Naive B cell (primary cell): ENCODE data around the gene ZNF799. TPM values are rescaled to one million over a fixed set of nuclear protein-coding genes. Genes with fewer than 3 reads are reported as not detected.

Experiments
- ATAC-seq, 2 donors: fragments of 150-1000 bp; cut with Tn5 transposase; 2 replicates each; pipeline ENCODE4 v1.10.0; 2021; ENCODE audit warnings: low read depth in 2 of 2, mild to moderate bottlenecking in 2 of 2, moderate library complexity in 2 of 2
- DNase-seq: peaks from one replicate; pipeline ENCODE4 v3.0.0; 2022
- H3K27ac Mint-ChIP-seq, 6 donors: one replicate each; pipeline ENCODE4 v1.8.0; 2020 to 2022; ENCODE audit warnings: mild to moderate bottlenecking in 6 of 6, mixed read lengths in 6 of 6, moderate library complexity in 5 of 6, inconsistent platforms in 2 of 6
- H3K27me3 Mint-ChIP-seq, 3 donors: one replicate each; pipeline ENCODE4 v1.8.0; 2021 to 2022; ENCODE audit warnings: mixed read lengths in 3 of 3, mild to moderate bottlenecking in 1 of 3
- H3K36me3 Mint-ChIP-seq, 2 donors: one replicate each; pipeline ENCODE4 v1.8.0; 2020 to 2022; ENCODE audit warnings: mixed read lengths in 2 of 2, inconsistent platforms in 1 of 2, mild to moderate bottlenecking in 1 of 2
- H3K4me1 Mint-ChIP-seq, 3 donors: one replicate each; pipeline ENCODE4 v1.8.0; 2020 to 2022; ENCODE audit warnings: mixed read lengths in 3 of 3, inconsistent platforms in 1 of 3, mild to moderate bottlenecking in 1 of 3, moderate library complexity in 1 of 3
- H3K4me3 Mint-ChIP-seq, 8 donors: one replicate each; pipeline ENCODE4 v1.8.0; 2020 to 2022; ENCODE audit warnings: mild to moderate bottlenecking in 8 of 8, mixed read lengths in 8 of 8, moderate library complexity in 8 of 8, inconsistent platforms in 2 of 8
- H3K9me3 Mint-ChIP-seq, 7 donors: one replicate each; pipeline ENCODE4 v1.8.0; 2020 to 2022; ENCODE audit warnings: mixed read lengths in 7 of 7, mild to moderate bottlenecking in 5 of 7, inconsistent platforms in 2 of 7, moderate library complexity in 1 of 7
- polyA plus RNA-seq, 6 donors: library from polyadenylated mRNA; unstranded; fragments of 300-500 nt; fragmentation: Illumina TruSeq; gene quantifications; one replicate each; pipeline ENCODE4 v1.2.3, GENCODE V29; 2021; ENCODE audit warnings: low read depth in 6 of 6

Gene ZNF799
- polyA plus RNA-seq, 6 donors from 2014 or later = 2.0 to 9.5 (median 5.9) TPM

DNA sequence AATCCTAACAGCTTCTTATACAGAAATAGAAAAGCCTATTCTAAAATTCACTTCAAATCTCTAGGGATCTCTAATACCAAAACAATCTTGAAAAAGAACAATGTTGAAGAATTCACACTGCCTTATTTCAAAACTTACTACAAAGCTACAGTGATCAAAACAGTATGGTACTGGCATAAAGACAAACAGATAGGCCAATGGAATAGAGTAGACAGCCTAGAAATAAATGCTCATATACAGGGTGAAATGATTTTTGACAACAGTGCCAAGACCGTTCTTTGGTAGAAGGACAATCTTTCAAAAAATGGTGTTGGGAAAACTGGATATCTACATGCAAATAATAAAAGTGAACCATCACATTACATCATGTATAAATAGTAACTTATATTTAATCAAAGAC, 55.9 kb downstream of the ZNF799 start:
- peaks cover 0 to 5% (median 0%) of the 10 kb centered on the region in 3 donors for H3K4me1 Mint-ChIP-seq
- peaks cover 6 to 8% of the 10 kb centered on the region in 2 donors for H3K36me3 Mint-ChIP-seq
- DNase-seq = no peak
- no peak overlapping the region for H3K27ac Mint-ChIP-seq
- peaks cover under 1 to 20% (median 13%) of the 10 kb centered on the region in 7 donors for H3K9me3 Mint-ChIP-seq
- H3K4me3 Mint-ChIP-seq = no peak overlapping the region
- H3K27me3 Mint-ChIP-seq = no peaks in the 10 kb centered on the region
- no peak for ATAC-seq

Other genes starting within 250 kb of the ZNF799 start
- 1 to 10 TPM in 2 of 6 donors, under 1 TPM in 3, not detected in 1; 0.47 to 1.2 (median 0.95) TPM for gene ZNF625, start 244.5 kb downstream of the ZNF799 start, polyA plus RNA-seq
- 10 to 100 TPM; 21.6 to 33.2 (median 25.2) TPM for gene ZNF136, start 238.2 kb downstream of the ZNF799 start, polyA plus RNA-seq
- 10 to 100 TPM; 13.9 to 21.7 (median 15.3) TPM for gene ZNF44, start 106.4 kb downstream of the ZNF799 start, polyA plus RNA-seq
- gene ZNF563, start 67.6 kb downstream of the ZNF799 start, polyA plus RNA-seq = 1 to 10 TPM; 2.6 to 6.0 (median 3.9) TPM
- 1 to 10 TPM in 5 of 6 donors, not detected in 1; 1.7 to 2.5 (median 2.1) TPM for gene ZNF442, start 35.6 kb downstream of the ZNF799 start, polyA plus RNA-seq
- 1 to 10 TPM; 1.4 to 4.3 (median 3.1) TPM for gene ZNF443, start 39.8 kb upstream of the ZNF799 start, polyA plus RNA-seq
- 1 to 10 TPM in 5 of 6 donors, not detected in 1; 1.4 to 2.8 (median 2.3) TPM for gene ZNF709, start 83.5 kb upstream of the ZNF799 start, polyA plus RNA-seq
- 10 to 100 TPM; 14.8 to 22.7 (median 18.7) TPM for gene ZNF564, start 150.2 kb upstream of the ZNF799 start, polyA plus RNA-seq
- 10 to 100 TPM in 4 of 6 donors, 1 to 10 TPM in 1, not detected in 1; 9.7 to 13.1 (median 12.2) TPM for gene ZNF490, start 209.5 kb upstream of the ZNF799 start, polyA plus RNA-seq
- gene ZNF791, start 209.6 kb upstream of the ZNF799 start, polyA plus RNA-seq = 10 to 100 TPM; 22.8 to 44.1 (median 28.2) TPM